ENCODE data around the gene ITGA8.
"Not testable (repeated sequence)": the region's sequence is repeated elsewhere in the genome, so short reads cannot be mapped to it uniquely, and the experiment has no call there.

ITGA8 gene

GRCh38 chr10:15591431-15591830 is 128.3 kb downstream of the ITGA8 start:
- no peak overlapping the region for H2AFZ ChIP-seq (ENCODE audit: low read length, unreplicated experiment)
- no peaks in the 10 kb centered on the region for H3K4me1 ChIP-seq (ENCODE audit: control insufficient read depth, insufficient read depth, low read length, unreplicated experiment)
- H3K36me3 ChIP-seq (ENCODE audit: insufficient read depth, low read length) = no peaks in the 10 kb centered on the region
- no peaks in the 10 kb centered on the region for H3K79me2 ChIP-seq (ENCODE audit: control insufficient read depth, insufficient read depth, low read length, unreplicated experiment)
- H3K4me3 ChIP-seq (ENCODE audit: low read depth, low read length) = no peak overlapping the region
- H3K27me3 ChIP-seq (ENCODE audit: insufficient read depth, low read length) = no peaks in the 10 kb centered on the region
- H3K27ac ChIP-seq (ENCODE audit: low read depth, low read length) = no peak overlapping the region

DNA sequence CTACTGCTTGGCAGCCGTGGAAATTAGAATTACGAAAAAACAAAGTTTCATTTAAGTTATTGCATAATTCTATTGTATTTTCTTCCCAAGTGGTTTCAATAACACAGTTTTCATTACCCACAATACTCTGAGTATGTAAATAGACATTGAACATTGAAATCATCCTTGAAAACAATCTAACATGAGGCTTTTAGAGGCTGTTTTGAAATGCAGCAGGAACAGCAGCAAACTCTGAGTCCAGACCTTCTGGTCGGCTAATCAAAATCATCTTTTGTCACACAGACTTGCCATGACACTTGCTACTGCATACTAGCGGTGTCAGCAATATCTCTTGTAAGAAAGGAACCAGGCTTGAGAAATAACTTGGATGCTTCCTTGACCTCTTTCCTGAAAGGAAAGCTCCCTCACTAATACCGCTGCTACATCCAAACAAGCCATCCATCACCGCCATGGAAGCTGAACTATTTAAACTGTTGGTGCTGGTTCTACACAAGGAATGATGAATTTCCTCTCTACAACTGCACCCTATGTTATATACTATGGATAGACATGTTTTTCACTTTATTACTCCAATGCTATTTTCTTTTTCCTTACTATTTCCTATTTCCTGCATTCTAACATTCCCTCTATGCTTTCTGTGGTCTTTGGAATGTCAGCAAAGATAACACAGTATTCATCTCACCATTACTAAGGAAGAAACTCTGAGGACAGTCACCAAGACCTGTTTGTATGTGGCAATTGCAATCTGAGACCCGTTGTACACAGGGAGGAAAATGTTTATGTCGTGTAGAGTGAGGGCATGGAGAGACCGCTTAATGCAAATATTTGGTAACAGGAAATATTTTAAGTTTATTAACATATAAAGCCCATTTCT is 130.8 kb downstream of the ITGA8 start:
- Histone ChIP-seq H3K27ac (ENCODE audit: low read depth, low read length) (no peak overlapping the region), H3K79me2 (ENCODE audit: control insufficient read depth, insufficient read depth, low read length, unreplicated experiment) (no peaks in the 10 kb centered on the region), H3K4me3 (ENCODE audit: low read depth, low read length) (no peak overlapping the region), H3K4me1 (ENCODE audit: control insufficient read depth, insufficient read depth, low read length, unreplicated experiment) (no peaks in the 10 kb centered on the region), H2AFZ (ENCODE audit: low read length, unreplicated experiment) (no peak overlapping the region), H3K27me3 (ENCODE audit: insufficient read depth, low read length) (no peaks in the 10 kb centered on the region), H3K36me3 (ENCODE audit: insufficient read depth, low read length) (no peaks in the 10 kb centered on the region)

GRCh38 chr10:15588151-15588550 is 131.6 kb downstream of the ITGA8 start:
- Histone ChIP-seq H3K4me3 (ENCODE audit: low read depth, low read length) (no peak overlapping the region), H3K27me3 (ENCODE audit: insufficient read depth, low read length) (no peaks in the 10 kb centered on the region), H3K4me1 (ENCODE audit: control insufficient read depth, insufficient read depth, low read length, unreplicated experiment) (no peaks in the 10 kb centered on the region), H3K79me2 (ENCODE audit: control insufficient read depth, insufficient read depth, low read length, unreplicated experiment) (no peaks in the 10 kb centered on the region), H3K36me3 (ENCODE audit: insufficient read depth, low read length) (no peaks in the 10 kb centered on the region), H2AFZ (ENCODE audit: low read length, unreplicated experiment) (no peak overlapping the region), H3K27ac (ENCODE audit: low read depth, low read length) (no peak overlapping the region)

- Histone ChIP-seq H3K4me3 (ENCODE audit: low read depth, low read length) (no peak overlapping the region), H3K79me2 (ENCODE audit: control insufficient read depth, insufficient read depth, low read length, unreplicated experiment) (no peaks in the 10 kb centered on the region), H3K36me3 (ENCODE audit: insufficient read depth, low read length) (no peaks in the 10 kb centered on the region), H3K27ac (ENCODE audit: low read depth, low read length) (no peak overlapping the region), H2AFZ (ENCODE audit: low read length, unreplicated experiment) (no peak overlapping the region), H3K4me1 (ENCODE audit: control insufficient read depth, insufficient read depth, low read length, unreplicated experiment) (no peaks in the 10 kb centered on the region), H3K27me3 (ENCODE audit: insufficient read depth, low read length) (no peaks in the 10 kb centered on the region)
Measured at GRCh38 chr10:15587271-15587670, 132.5 kb downstream of the ITGA8 start.

DNA sequence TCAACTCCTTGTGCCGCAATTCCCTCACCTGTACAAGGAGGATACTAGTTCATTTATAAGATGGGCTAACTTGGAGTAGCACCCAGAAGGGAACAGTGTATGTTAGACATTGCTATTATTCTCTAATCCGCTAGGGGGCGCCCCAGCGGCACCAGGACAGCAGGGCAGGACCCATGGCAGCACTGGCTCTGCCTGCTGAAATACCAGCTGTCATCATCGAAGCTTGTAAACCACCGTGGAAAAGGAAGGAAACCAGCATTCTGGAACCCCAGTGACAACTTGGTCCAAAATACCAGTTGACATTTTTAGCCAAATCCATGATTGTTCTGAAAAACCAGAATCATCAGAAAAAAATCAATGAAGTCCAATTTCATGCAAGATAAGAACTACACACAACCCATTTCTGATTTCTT is 134.4 kb downstream of the ITGA8 start:
- H3K36me3 ChIP-seq (ENCODE audit: insufficient read depth, low read length) = no peaks in the 10 kb centered on the region
- H3K4me1 ChIP-seq (ENCODE audit: control insufficient read depth, insufficient read depth, low read length, unreplicated experiment) = no peaks in the 10 kb centered on the region
- H2AFZ ChIP-seq (ENCODE audit: low read length, unreplicated experiment) = no peak overlapping the region
- H3K4me3 ChIP-seq (ENCODE audit: low read depth, low read length) = no peak overlapping the region
- H3K27me3 ChIP-seq (ENCODE audit: insufficient read depth, low read length) = no peaks in the 10 kb centered on the region
- no peaks in the 10 kb centered on the region for H3K79me2 ChIP-seq (ENCODE audit: control insufficient read depth, insufficient read depth, low read length, unreplicated experiment)
- H3K27ac ChIP-seq (ENCODE audit: low read depth, low read length) = no peak overlapping the region

GRCh38 chr10:15582972-15583371 is 136.8 kb downstream of the ITGA8 start:
- not testable (repeated sequence) for H2AFZ ChIP-seq (ENCODE audit: low read length, unreplicated experiment); H3K79me2 ChIP-seq (ENCODE audit: control insufficient read depth, insufficient read depth, low read length, unreplicated experiment); H3K27me3 ChIP-seq (ENCODE audit: insufficient read depth, low read length); H3K4me3 ChIP-seq (ENCODE audit: low read depth, low read length); H3K27ac ChIP-seq (ENCODE audit: low read depth, low read length); H3K36me3 ChIP-seq (ENCODE audit: insufficient read depth, low read length); H3K4me1 ChIP-seq (ENCODE audit: control insufficient read depth, insufficient read depth, low read length, unreplicated experiment)

- Histone ChIP-seq H3K79me2 (ENCODE audit: control insufficient read depth, insufficient read depth, low read length, unreplicated experiment) (no peaks in the 10 kb centered on the region), H2AFZ (ENCODE audit: low read length, unreplicated experiment) (no peak overlapping the region), H3K27ac (ENCODE audit: low read depth, low read length) (peak overlapping the region; percentile 21; the same call in 1 of the 2 replicates), H3K27me3 (ENCODE audit: insufficient read depth, low read length) (no peaks in the 10 kb centered on the region), H3K4me3 (ENCODE audit: low read depth, low read length) (peak overlapping the region; percentile 41), H3K4me1 (ENCODE audit: control insufficient read depth, insufficient read depth, low read length, unreplicated experiment) (peaks cover 7% of the 10 kb centered on the region), H3K36me3 (ENCODE audit: insufficient read depth, low read length) (no peaks in the 10 kb centered on the region)
Measured at GRCh38 chr10:15579605-15580004, 140.1 kb downstream of the ITGA8 start.

- Histone ChIP-seq H3K36me3 (ENCODE audit: insufficient read depth, low read length) (no peaks in the 10 kb centered on the region), H3K79me2 (ENCODE audit: control insufficient read depth, insufficient read depth, low read length, unreplicated experiment) (no peaks in the 10 kb centered on the region), H3K4me1 (ENCODE audit: control insufficient read depth, insufficient read depth, low read length, unreplicated experiment) (peaks cover 7% of the 10 kb centered on the region), H3K27me3 (ENCODE audit: insufficient read depth, low read length) (no peaks in the 10 kb centered on the region), H3K4me3 (ENCODE audit: low read depth, low read length) (no peak overlapping the region), H2AFZ (ENCODE audit: low read length, unreplicated experiment) (no peak overlapping the region), H3K27ac (ENCODE audit: low read depth, low read length) (no peak overlapping the region)
Measured at GRCh38 chr10:15572531-15573045, 147.1 kb downstream of the ITGA8 start.

GRCh38 chr10:15571575-15571974 is 148.1 kb downstream of the ITGA8 start:
- H3K36me3 ChIP-seq (ENCODE audit: insufficient read depth, low read length) = no peaks in the 10 kb centered on the region

DNA sequence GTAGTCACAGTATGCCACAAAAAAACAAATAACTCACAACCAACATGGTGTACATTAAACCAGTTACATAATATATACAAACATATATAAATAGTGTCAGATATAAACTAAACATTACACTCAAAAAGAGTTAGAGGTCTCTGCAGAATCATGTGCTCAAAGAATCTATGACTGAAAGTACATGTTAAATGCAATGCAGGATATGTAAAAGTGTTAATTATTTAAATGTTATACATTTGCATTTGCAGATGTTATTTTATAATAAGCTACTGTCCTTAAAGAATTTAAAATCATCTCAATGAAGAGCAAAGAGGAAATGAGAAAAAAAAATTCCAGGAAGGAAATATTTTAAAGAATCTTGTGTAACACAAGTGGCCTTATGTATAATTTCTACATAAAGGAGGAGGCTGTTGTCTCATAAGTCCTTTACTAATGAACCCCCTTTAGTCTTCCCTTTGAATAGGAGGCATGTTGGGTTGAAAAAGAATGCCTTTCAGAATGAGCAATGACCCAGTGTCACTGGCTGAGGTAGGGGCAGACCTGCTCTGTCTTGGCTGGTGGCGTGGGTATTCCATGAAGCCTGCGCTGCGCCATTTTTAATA is 148.9 kb downstream of the ITGA8 start:
- no peaks in the 10 kb centered on the region for H3K36me3 ChIP-seq (ENCODE audit: insufficient read depth, low read length)
- no peak overlapping the region for H3K4me3 ChIP-seq (ENCODE audit: low read depth, low read length)
- no peak overlapping the region for H2AFZ ChIP-seq (ENCODE audit: low read length, unreplicated experiment)
- H3K27ac ChIP-seq (ENCODE audit: low read depth, low read length) = no peak overlapping the region
- no peaks in the 10 kb centered on the region for H3K27me3 ChIP-seq (ENCODE audit: insufficient read depth, low read length)
- H3K79me2 ChIP-seq (ENCODE audit: control insufficient read depth, insufficient read depth, low read length, unreplicated experiment) = no peaks in the 10 kb centered on the region
- peaks cover 7% of the 10 kb centered on the region for H3K4me1 ChIP-seq (ENCODE audit: control insufficient read depth, insufficient read depth, low read length, unreplicated experiment)

More at GRCh38 chr10:15571575-15571974, 148.1 kb downstream of the ITGA8 start:
- no peak overlapping the region for H2AFZ ChIP-seq (ENCODE audit: low read length, unreplicated experiment)
- H3K79me2 ChIP-seq (ENCODE audit: control insufficient read depth, insufficient read depth, low read length, unreplicated experiment) = no peaks in the 10 kb centered on the region
- no peak overlapping the region for H3K4me3 ChIP-seq (ENCODE audit: low read depth, low read length)
- H3K27ac ChIP-seq (ENCODE audit: low read depth, low read length) = no peak overlapping the region
- H3K4me1 ChIP-seq (ENCODE audit: control insufficient read depth, insufficient read depth, low read length, unreplicated experiment) = peaks cover 7% of the 10 kb centered on the region
- no peaks in the 10 kb centered on the region for H3K27me3 ChIP-seq (ENCODE audit: insufficient read depth, low read length)

DNA sequence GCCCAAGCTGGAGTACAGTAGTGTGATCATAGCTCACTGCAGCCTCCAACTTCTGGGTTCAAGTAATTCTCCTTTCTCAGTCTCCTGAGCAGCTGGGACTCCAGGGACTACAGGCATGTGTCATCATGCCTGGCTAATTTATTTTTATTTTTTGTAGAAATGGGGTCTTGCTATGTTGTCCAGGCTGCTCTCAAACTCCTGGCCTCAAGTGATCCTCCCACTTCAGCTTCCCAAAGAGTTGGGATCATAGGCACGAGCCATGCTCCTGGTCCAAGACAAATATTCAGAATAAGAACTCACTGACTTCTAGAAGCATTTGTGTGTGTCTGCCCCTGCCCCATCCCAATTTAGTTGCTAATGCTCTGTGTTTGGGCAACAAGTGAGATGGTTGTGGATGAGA is 151.8 kb downstream of the ITGA8 start:
- Histone ChIP-seq H2AFZ (ENCODE audit: low read length, unreplicated experiment) (no peak overlapping the region), H3K79me2 (ENCODE audit: control insufficient read depth, insufficient read depth, low read length, unreplicated experiment) (no peaks in the 10 kb centered on the region), H3K27ac (ENCODE audit: low read depth, low read length) (no peak overlapping the region), H3K27me3 (ENCODE audit: insufficient read depth, low read length) (no peaks in the 10 kb centered on the region), H3K4me3 (ENCODE audit: low read depth, low read length) (no peak overlapping the region), H3K4me1 (ENCODE audit: control insufficient read depth, insufficient read depth, low read length, unreplicated experiment) (peaks cover 7% of the 10 kb centered on the region), H3K36me3 (ENCODE audit: insufficient read depth, low read length) (no peaks in the 10 kb centered on the region)

All from ACC112 (cell line).